ENCODE data around the gene ATP11A. TPM values are rescaled to one million over a fixed set of nuclear protein-coding genes. Genes with fewer than 3 reads are reported as not detected.

Gene ATP11A
- total and polyA plus RNA-seq, 9 of the 15 experiments (the other 6 are each of a cell fraction or from before 2014, with no cell fraction given): 0.38 to 34.2 (median 4.2) TPM

GRCh38 chr13:112907286-112907685, 217.4 kb downstream of the ATP11A start:
- DNase-seq (ENCODE audit: extremely low read depth in 1 of 4, low spot score in 3 of 4) (no peak), ATAC-seq (no peak), FAIRE-seq (no peak)
- no peaks in the 10 kb centered on the region for H4K20me1 ChIP-seq (replicated peaks; ENCODE audit: control insufficient read depth, insufficient read depth, low read length)
- no peaks in the 10 kb centered on the region for H3K9me3 ChIP-seq (replicated peaks; ENCODE audit: control insufficient read depth, insufficient read depth, low read depth, low read length)
- no peak overlapping the region for H3K4me2 ChIP-seq (ENCODE audit: insufficient read depth, low read length)
- no peak overlapping the region for H3K27ac ChIP-seq (ENCODE audit: extremely low read depth, low read depth, low read length)
- H3K9me1 ChIP-seq (ENCODE audit: control insufficient read depth, insufficient read depth, low read length): no peaks in the 10 kb centered on the region
- H3K36me3 ChIP-seq (ENCODE audit: control insufficient read depth, insufficient read depth, low read length): no peaks in the 10 kb centered on the region
- TF ChIP-seq SIRT6 (IDR thresholded peaks at IDR 0.05; ENCODE audit: low read depth, low read length) (no peak), KLF13 (tag; IDR thresholded peaks at IDR 0.05; ENCODE audit: borderline replicate concordance, low read depth) (no peak), E2F3 (CRISPR knock-in tag; IDR thresholded peaks at IDR 0.05) (no peak), TEAD1 (CRISPR knock-in tag; IDR thresholded peaks at IDR 0.05) (no peak), CREB3L1 (IDR thresholded peaks at IDR 0.05; ENCODE audit: borderline replicate concordance, low read depth) (no peak), SIN3A (IDR thresholded peaks at IDR 0.05; ENCODE audit: borderline replicate concordance in 2 of 2, control insufficient read depth in 1 of 2, low read depth in 2 of 2, low read length in 2 of 2) (no peak), FUS (optimal IDR thresholded peaks at IDR 0.05; ENCODE audit: low read depth, low read length) (no peak), ZNF589 (CRISPR knock-in tag; IDR thresholded peaks at IDR 0.05; ENCODE audit: low read depth) (no peak), ZNF639 (CRISPR knock-in tag; conservative IDR thresholded peaks at IDR 0.05 in 1 of 2, IDR thresholded peaks at IDR 0.05 in 1 of 2) (no peak)
- no peak overlapping the region for H3K4me3 ChIP-seq
- peaks cover 0 to 6% of the 10 kb centered on the region in 2 experiments; a peak in 2 of 5 replicates for H3K4me1 ChIP-seq (replicated peaks in 1 of 2; ENCODE audit: control insufficient read depth in 2 of 2, insufficient read depth in 2 of 2, low read length in 2 of 2)
- no peak overlapping the region for H2AFZ ChIP-seq (ENCODE audit: low read depth, low read length)
- in situ Hi-C loops (cut with MboI): no loop called here
- H3K27me3 ChIP-seq (ENCODE audit: control insufficient read depth in 2 of 2, insufficient read depth in 2 of 2, low read length in 2 of 2): peaks cover 18 to 83% of the 10 kb centered on the region in 2 experiments; a peak in 4 of 5 replicates
- ChIA-PET CTCF (ENCODE audit: low intra/inter-chr PET ratio) (no interaction called here), POLR2A (interaction anchor here (0.6 kb wide), 1 partner anchor 11 kb away, joined by 3 read pairs; no protein-coding TSS in a partner anchor)
- intact Hi-C loops (cut with micrococcal nuclease): no loop called here
- BruUV-seq (replicated peaks): no TSS peak
- 0% methylated on average over 8 of the region's 8 CpGs for WGBS (ENCODE audit: insufficient coverage, low coverage, missing lambda C conversion rate)
- no peak overlapping the region for H3K9ac ChIP-seq (ENCODE audit: insufficient read depth in 1 of 2, low read depth in 2 of 2, low read length in 2 of 2)
- no peaks in the 10 kb centered on the region for H3K79me2 ChIP-seq (ENCODE audit: control insufficient read depth, insufficient read depth, low read length)
